BJ (cell line): ENCODE measurements around the gene CDKN1B. TPM values are rescaled to one million over a fixed set of nuclear protein-coding genes. Genes with fewer than 3 reads are reported as not detected.

Experiments
- CTCF ChIA-PET: fragments of 350-600 bp; formaldehyde crosslinking; extraction: SDS; loops from one replicate; lab custom pipeline; 2021; ENCODE audit warnings: antibody characterized with exemption, inconsistent platforms; lab: Yijun Ruan, JAX
- POLR2A ChIA-PET: fragments of 300-600 bp; sonication (Branson Sonifier 250); formaldehyde crosslinking; extraction: SDS; loops from one replicate; lab custom pipeline; 2021; ENCODE audit warnings: antibody characterized with exemption; lab: Charles Lee
- DNase-seq: peaks from one replicate; pipeline ENCODE4 v3.0.0-alpha.2; 2011; ENCODE audit warnings: low read depth
- H3K27me3 ChIP-seq: 2 replicates; pipeline ENCODE4 v1.6.0; 2011; ENCODE audit warnings: low read length; ENCODE audit not compliant: control insufficient read depth, insufficient read depth
- H3K36me3 ChIP-seq: 2 replicates; pipeline ENCODE4 v1.5.1; 2011; ENCODE audit warnings: low read length; ENCODE audit not compliant: control insufficient read depth, insufficient read depth
- H3K4me3 ChIP-seq: 2 replicates; pipeline ENCODE4 v1.5.1; 2011; ENCODE audit warnings: low read depth, mild to moderate bottlenecking, control low read depth, low read length
- polyA plus RNA-seq: library from polyadenylated mRNA; depleted of rRNA; stranded (reverse); fragments of >200 nt; gene quantifications from 2 replicates; pipeline ENCODE4 v1.2.3, GENCODE V29; 2011
- TF ChIP-seq, protein P1 (sequence below): IDR thresholded peaks from 2 replicates; pipeline ENCODE4 v1.5.1; 2011; ENCODE audit warnings: low read depth, mild to moderate bottlenecking, control low read depth, inconsistent platforms, low read length, moderate library complexity; ENCODE audit not compliant: insufficient read depth

CDKN1B gene
- polyA plus RNA-seq, 1 experiment: 19.7 TPM

DNA sequence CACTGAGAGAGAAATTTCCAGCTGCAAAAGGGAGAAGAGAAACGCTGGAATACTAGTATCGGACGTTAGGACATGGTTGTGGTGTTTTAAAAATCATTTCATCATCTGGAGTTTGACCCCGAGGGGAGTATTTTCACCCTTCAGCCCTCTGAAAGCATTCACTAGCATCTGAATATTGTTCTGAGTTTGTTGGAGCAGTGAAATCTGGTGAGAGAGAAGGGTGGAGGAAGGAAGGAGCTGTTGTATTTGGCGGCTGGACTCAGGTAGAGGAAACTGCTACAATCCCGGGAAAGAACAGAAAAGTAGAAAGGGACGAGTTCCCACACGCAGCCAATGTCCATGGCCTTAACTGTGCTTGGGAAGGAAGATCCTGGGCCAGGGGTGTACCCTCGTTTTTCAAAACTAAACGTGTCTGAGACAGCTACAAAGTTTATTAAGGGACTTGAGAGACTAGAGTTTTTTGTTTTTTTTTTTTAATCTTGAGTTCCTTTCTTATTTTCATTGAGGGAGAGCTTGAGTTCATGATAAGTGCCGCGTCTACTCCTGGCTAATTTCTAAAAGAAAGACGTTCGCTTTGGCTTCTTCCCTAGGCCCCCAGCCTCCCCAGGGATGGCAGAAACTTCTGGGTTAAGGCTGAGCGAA lies 896 bp upstream of the CDKN1B start:
- H3K4me3 ChIP-seq: peak overlapping the region; percentile 69
- H3K27me3 ChIP-seq: no peaks in the 10 kb centered on the region
- ChIA-PET POLR2A (interaction anchor here (0.7 to 1.1 kb wide), 2 partner anchors 9 to 339 kb away, joined by 6 to 7 read pairs; no protein-coding TSS in a partner anchor), CTCF (interaction anchor here (0.7 to 1.9 kb wide), 7 partner anchors 11 to 383 kb away, joined by 3 to 9 read pairs (median 4); no protein-coding TSS in a partner anchor)
- TF ChIP-seq, protein P1, sequence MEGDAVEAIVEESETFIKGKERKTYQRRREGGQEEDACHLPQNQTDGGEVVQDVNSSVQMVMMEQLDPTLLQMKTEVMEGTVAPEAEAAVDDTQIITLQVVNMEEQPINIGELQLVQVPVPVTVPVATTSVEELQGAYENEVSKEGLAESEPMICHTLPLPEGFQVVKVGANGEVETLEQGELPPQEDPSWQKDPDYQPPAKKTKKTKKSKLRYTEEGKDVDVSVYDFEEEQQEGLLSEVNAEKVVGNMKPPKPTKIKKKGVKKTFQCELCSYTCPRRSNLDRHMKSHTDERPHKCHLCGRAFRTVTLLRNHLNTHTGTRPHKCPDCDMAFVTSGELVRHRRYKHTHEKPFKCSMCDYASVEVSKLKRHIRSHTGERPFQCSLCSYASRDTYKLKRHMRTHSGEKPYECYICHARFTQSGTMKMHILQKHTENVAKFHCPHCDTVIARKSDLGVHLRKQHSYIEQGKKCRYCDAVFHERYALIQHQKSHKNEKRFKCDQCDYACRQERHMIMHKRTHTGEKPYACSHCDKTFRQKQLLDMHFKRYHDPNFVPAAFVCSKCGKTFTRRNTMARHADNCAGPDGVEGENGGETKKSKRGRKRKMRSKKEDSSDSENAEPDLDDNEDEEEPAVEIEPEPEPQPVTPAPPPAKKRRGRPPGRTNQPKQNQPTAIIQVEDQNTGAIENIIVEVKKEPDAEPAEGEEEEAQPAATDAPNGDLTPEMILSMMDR: no peak
- no peak for DNase-seq
- H3K36me3 ChIP-seq: no peaks in the 10 kb centered on the region

- TF ChIP-seq, protein P1: no peak
- DNase-seq: no peak
- CTCF ChIA-PET: interaction anchor here (2.1 kb wide), 1 partner anchor 19 kb away, joined by 6 read pairs; no protein-coding TSS in a partner anchor
- H3K36me3 ChIP-seq: no peaks in the 10 kb centered on the region; the same call in 1 of the 2 replicates
- H3K4me3 ChIP-seq: peak overlapping the region; percentile 69
- POLR2A ChIA-PET: no interaction called here
- no peaks in the 10 kb centered on the region for H3K27me3 ChIP-seq
These were observed 615 bp downstream of the CDKN1B start for GRCh38 chr12:12717586-12718380.

DNA sequence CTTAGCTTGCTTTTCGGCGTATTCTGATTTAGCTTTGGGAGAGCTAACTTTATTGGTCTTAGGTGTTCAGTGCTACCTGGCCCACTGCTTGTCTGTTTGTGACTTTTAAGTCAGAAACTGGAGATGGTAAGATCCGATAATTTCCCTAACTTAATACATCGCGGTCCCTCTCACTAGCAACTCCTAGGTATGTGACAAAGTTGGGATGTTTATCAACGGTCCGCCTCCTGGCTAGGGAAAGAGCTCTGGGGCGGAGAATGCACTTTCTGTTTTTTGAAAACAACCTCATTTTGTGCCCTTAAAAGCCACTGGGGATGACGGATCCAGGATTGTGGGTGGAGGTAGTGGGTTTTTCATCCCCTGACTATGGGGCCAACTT lies 1.2 kb downstream of the CDKN1B start:
- ChIA-PET POLR2A (no interaction called here), CTCF (interaction anchor here (2.1 kb wide), 1 partner anchor 18 kb away, joined by 6 read pairs; no protein-coding TSS in a partner anchor)
- H3K27me3 ChIP-seq: no peaks in the 10 kb centered on the region
- peak overlapping the region; percentile 69 for H3K4me3 ChIP-seq
- H3K36me3 ChIP-seq: no peaks in the 10 kb centered on the region; the same call in 1 of the 2 replicates
- TF ChIP-seq, protein P1: no peak
- DNase-seq: no peak

- TF ChIP-seq, protein P1: no peak
- ChIA-PET CTCF (interaction anchor here (2.1 kb wide), 1 partner anchor 18 kb away, joined by 6 read pairs; no protein-coding TSS in a partner anchor), POLR2A (no interaction called here)
- Histone ChIP-seq H3K4me3 (peak overlapping the region; percentile 69), H3K27me3 (no peaks in the 10 kb centered on the region), H3K36me3 (no peaks in the 10 kb centered on the region; the same call in none of the 2 replicates)
- no peak for DNase-seq
These were observed 1.7 kb downstream of the CDKN1B start for GRCh38 chr12:12718853-12719252.

GRCh38 chr12:12719496-12719895 lies 2.3 kb downstream of the CDKN1B start:
- ChIA-PET POLR2A (interaction anchor here (0.6 kb wide), 1 partner anchor 362 kb away, joined by 3 read pairs; no protein-coding TSS in a partner anchor), CTCF (interaction anchor here (0.7 to 2.1 kb wide), 2 partner anchors 17 kb away, joined by 3 to 6 read pairs; no protein-coding TSS in a partner anchor)
- TF ChIP-seq, protein P1: no peak
- DNase-seq: no peak
- H3K4me3 ChIP-seq: peak overlapping the region; percentile 69
- no peaks in the 10 kb centered on the region for H3K27me3 ChIP-seq
- no peaks in the 10 kb centered on the region; the same call in none of the 2 replicates for H3K36me3 ChIP-seq
